HG02884 (cell line): ENCODE measurements around the gene CADM2.
"Not testable (repeated sequence)": the region's sequence is repeated elsewhere in the genome, so short reads cannot be mapped to it uniquely, and the experiment has no call there.

Experiments
- ATAC-seq: cut with Tn5 transposase; IDR thresholded peaks from one replicate; pipeline ENCODE4 v1.9.1; 2021; ENCODE audit warnings: mild to moderate bottlenecking, moderate library complexity; ENCODE audit not compliant: unreplicated experiment

CADM2 gene

DNA sequence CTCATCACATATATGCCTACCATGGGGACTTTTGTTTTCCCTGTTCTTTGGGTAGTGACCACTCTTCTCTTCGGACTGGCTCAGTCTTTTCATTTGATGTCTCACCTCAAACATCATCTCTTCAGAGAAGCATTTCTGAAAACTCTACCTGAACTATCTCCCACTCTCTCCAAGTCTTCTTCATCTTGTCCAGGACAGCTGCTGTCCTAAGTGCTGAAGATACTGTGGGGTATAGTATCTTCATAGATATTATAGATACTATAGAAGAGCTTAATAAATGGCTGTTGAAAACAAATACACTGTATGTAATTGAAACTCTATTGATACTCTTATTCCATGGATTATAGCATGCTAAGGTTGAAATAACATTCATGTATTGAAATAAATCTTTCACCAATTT lies 672.3 kb downstream of the CADM2 start:
- no peak for ATAC-seq

GRCh38 chr3:85632921-85633320 lies 674.1 kb downstream of the CADM2 start:
- ATAC-seq: no peak

DNA sequence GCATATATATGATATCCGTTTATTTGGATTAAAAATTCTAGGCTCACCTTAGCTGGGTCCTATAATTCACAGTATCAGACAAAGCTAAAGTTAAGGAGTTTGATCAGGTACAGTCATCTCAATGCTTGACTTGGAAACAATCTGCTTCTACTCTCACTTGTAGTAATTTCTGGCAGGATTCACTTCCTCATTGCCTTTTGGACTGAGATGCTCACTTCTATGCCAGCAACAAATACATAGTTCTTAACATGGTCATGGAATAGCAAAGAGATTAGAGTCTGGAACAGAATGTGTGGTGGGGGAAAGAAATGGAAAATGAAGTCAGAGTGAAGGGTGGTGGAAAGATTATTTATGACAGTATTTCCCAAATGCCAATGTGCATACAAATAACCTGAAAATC lies 693.6 kb downstream of the CADM2 start:
- ATAC-seq: no peak

DNA sequence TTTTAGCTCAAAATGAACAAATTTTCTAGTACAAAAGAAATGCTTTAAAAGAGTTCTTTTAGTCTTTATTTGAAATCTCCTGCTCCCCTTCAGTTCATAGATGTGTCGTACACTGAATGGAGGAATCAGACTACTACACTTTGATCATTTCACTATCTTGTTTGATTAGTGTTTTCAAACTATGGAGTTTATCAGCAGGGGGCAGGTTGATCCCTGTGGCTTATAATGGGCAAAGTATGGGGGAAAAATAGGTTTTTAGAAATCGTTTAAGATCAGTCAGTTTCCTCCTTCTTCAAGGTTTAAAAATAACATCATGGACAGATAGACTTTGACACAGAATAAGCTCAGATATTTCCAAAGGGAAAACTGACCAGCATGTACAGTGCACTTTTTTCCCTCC lies 701.7 kb downstream of the CADM2 start:
- no peak for ATAC-seq

DNA sequence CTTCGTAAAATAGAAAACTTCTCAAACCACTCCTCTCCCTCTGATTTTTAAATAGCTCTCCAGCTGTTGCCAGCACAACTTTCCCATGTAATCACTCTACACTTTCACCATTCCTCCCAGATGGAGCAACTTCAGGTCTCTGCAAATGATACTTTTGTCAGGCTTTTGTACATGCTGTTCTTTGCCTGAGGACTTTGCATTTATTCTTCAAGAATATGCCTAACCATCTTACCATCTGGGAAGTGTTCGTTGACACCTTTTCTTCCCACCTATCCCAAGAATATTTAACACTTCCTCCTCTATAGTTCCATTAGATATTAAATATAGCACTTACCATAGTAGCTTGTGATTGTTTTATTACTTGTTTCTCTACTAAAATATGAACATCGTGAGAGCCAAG lies 703.7 kb downstream of the CADM2 start:
- ATAC-seq: no peak

DNA sequence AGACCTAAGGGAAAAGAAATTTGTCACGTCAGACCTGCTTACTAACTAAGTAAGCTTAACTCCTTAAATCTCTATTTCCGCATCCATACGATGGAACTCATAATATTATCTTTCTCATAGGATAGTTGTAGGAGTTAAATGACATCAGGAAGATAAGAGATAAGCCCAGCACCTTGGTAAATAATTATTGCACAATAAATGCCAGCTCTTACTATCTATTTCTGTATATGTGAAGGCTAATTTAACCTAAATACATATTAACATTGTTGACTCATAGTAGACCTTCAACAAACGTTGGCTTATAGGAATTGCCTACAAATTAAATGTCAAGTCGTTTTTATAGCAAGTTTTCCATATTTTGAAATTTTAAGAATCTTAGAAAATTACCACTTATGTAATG lies 709.0 kb downstream of the CADM2 start:
- no peak for ATAC-seq

DNA sequence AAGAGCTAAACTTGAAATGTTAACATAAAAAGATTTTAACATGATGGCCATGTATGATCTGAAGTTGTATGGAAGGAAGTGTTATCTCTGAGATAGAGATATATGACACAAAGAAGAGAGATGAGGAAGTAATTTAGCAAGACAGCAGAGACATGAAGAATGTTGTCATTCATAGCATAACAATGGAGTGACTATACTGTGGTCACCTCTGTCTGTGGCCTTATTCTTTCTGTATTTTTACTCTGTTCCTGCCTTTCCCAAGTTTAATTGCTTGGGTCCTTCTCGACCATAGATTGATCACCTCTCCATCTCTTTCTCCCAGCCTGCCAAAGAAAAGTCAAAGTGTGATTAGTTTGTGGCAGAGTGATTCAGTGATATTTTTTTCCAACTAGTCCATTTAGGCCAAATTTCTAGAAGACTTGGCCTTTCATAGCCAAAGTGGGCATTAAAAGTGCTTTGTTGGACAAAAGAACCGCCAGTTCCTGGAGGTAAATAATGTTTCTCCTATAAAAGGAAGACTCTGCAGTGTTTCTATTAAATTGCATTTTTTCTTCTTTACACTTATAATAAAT lies 711.9 kb downstream of the CADM2 start:
- no peak for ATAC-seq

DNA sequence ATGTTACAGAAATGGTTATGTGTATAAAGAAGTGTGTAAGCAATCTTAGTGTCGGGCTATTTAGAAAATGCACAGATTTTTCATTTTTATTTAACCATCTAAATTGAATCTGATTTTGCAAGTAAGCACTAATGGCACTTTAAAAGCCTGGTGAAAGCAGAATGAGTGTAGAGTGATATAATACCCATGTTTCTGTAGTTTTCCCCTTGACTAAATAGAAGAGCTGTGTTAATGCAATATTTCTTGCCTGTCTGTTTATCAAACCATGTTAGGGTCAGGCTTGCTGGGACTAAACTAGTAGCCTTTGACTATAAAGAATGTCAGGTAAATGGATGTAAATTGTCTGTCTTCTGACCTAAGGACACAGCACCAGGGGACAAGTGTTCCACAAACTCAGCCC lies 714.0 kb downstream of the CADM2 start:
- ATAC-seq: no peak

DNA sequence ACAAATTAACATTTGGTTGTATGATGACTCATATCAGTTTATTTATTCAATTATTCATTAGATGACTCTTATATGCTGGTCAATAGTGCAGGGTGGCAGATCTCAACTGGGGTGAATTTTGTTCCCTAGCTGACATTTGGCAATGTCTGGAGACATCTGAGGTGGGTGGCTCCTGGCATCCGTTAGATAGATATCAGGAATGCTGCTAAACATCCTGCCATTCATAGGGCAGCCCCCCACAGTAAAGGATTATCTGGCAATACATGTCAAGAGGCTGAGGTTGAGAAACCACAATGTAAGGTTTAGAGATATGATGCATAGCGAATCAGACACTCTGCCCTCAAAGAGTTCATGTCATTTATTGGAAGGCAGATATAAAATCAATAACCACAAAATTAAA lies 719.9 kb downstream of the CADM2 start:
- ATAC-seq: no peak

DNA sequence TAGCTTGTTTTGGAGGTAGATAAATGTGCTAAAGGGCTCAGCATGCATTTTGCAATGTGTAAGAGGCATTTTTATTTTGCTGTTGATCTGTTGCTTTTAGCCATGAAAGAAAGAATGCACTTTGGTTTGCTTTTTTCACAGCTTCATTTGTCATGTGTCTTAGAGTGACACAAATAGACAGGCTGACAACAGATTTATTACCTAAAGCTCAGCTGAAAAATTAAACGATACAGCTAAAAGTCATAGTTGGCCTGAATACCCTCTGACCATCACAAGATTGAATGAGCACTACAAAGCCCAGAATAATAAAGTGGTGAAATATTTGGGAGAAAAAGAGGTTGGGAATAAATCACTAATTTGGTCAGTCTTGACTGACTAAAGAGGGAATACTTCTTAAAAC lies 723.1 kb downstream of the CADM2 start:
- no peak for ATAC-seq

- no peak for ATAC-seq
These were observed 732.4 kb downstream of the CADM2 start for GRCh38 chr3:85691196-85691595.

GRCh38 chr3:85697156-85697555 lies 738.4 kb downstream of the CADM2 start:
- no peak for ATAC-seq

GRCh38 chr3:85706130-85706529 lies 747.3 kb downstream of the CADM2 start:
- no peak for ATAC-seq

- ATAC-seq: not testable (repeated sequence)
These were observed 749.5 kb downstream of the CADM2 start for GRCh38 chr3:85708325-85708724.

- no peak for ATAC-seq
These were observed 750.6 kb downstream of the CADM2 start for GRCh38 chr3:85709346-85709892.

- no peak for ATAC-seq
These were observed 751.7 kb downstream of the CADM2 start for GRCh38 chr3:85710490-85710889.

DNA sequence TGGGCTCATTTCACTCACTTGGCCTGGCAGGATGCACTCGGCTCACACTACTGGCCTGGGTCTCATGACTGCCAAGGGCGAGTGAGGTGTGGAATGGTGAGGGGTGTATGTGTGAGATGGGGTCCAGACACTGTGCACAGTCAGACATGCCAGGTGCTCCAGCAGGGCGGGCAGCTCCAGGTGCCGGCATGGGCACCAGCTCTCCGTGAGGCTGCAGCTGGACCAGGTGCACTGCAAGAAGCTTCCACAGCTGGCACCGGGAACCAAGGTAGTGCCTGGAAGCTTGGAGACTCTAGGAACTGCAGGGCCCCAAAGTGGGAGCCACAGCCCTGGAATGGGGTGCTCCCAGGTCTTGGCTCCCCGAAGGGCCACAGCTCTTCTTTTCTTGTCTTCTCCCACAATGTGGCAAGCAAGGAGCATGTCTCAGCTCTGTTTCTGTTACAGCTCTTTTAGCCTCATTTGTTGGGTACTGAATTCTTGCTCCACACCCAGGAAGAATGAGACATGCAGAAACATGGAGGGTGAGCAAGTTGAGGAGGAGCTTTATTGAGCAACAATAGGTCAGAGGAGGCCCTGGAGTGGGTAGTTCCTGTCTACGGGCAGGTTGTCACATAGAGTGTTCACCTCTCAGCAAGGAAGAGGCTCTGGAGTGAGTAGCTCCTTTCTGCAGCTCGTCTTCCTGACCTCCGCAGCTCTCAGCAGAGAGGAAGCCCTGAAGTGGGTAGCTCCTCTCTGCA lies 762.8 kb downstream of the CADM2 start:
- ATAC-seq: no peak

DNA sequence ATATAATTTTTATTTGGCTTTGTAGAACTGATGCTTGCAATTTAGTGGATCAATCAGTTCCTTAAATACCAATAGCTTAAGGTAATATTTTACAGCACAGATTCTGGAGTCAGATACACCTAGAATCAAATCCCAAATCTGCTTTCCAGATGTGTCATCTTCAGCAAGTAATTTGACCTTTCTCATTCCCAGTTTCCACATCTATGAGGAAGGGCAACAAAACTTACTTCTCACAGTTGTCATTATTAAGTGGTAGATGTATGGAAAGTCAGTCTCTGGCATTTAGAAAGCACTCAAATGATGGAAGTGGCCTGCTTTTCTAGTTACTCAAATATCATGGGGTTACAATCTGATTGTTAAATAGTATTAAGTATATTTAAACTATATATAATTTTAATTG lies 767.0 kb downstream of the CADM2 start:
- ATAC-seq: no peak

- no peak for ATAC-seq
These were observed 767.5 kb downstream of the CADM2 start for GRCh38 chr3:85726241-85726640.

DNA sequence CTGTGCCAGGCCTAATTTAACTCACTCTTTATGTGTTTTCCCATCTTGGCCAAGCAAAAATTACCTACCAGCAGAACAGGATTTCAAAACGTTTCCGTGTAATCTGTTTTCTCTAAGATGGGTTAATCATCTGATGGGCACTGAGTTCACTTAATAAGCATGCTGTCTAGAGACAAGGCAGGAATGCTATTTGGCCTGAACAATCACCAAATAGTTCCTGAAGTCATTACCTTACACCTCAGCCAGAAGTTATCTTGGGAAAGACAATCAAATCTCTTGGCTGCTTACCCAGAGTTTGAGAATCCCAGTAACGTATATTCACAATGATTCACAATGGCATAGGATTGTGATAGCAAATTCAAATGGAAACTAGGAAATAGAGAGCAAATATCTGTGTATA lies 779.1 kb downstream of the CADM2 start:
- ATAC-seq: no peak

- ATAC-seq: no peak
These were observed 781.8 kb downstream of the CADM2 start for GRCh38 chr3:85740561-85740960.

- no peak for ATAC-seq
These were observed 799.7 kb downstream of the CADM2 start for GRCh38 chr3:85758442-85758841.

- ATAC-seq: no peak
These were observed 801.6 kb downstream of the CADM2 start for GRCh38 chr3:85760342-85760741.
